NCI-H345 treated with DMSO at 0.1 percent for 48 hours (cell line): Measurements from ENCODE around the gene TCEA2.

Experiments used
- DNase-seq: peaks from one replicate; lab custom pipeline; 2025; ENCODE audit not compliant: unreplicated experiment; lab: John Stamatoyannopoulos, UW

Gene TCEA2

DNA sequence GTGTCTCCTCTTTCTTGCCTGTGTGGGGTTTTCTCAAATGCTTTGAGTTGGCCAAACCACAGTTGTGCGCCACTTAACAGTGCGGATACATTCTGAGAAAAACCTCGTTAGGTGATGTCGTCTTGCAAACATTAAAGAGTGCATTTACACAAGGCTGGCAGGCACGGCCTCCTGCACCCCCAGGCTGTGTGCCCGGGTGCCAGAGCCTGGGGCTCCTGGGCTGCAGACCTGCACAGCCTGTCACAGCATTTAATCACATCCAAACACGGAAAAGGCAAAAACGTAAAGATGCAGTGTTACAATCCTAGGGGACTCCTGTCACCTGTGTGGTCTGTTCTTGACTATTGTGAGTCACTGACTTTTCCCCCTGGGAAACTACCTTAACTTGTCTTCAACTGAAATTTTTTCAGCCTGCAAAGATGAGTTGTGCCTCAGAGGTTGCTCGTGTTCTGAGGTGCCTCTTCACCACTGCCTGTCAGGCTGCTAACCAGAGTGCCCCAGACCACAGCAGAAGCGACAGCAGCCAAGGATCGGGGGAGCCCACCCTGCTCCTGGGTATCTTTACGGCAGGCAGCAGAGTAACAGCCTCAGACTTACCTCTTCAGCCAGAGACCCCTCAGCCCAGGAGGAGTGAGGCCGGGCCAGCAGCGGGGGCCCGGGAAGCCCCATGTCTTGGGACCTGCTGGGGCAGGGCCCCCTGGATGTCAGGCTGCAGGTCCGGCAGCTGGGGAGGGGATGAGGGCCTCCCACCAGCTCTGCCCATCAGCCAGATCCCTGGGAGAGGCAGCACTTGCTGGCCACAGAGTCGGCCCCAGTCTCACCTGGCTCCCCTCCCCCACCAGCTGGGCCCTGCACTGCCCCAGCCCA, 27.7 kb upstream of the TCEA2 start:
- DNase-seq, result no peak

DNA sequence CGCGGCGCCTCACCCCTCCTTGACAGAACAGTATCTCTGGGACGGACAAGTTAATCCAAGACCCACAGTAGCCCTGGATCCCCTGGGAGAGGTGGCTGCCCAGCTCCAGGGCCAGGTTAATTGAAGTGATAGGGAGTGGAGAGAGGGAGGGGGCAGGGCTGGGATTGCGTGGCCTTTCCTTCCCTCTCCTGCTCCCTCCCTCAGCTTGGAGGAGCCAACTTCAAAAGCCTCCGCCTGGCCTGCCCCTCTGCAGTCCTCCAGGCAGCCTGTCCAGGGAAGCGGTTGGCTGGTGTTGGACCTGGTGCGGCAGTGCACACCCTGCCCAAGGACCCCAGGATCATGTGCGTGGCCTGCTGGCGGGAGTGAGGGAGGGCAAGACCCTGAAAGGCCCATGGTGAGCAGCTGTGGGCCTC, 27.1 kb upstream of the TCEA2 start, which contains the start of gene C20orf204:
Gene C20orf204 (plus strand): TSS at position 250 of the 413 bp plus-strand sequence. CDS start 142 bp downstream, at position 392.
- no peak for DNase-seq

DNA sequence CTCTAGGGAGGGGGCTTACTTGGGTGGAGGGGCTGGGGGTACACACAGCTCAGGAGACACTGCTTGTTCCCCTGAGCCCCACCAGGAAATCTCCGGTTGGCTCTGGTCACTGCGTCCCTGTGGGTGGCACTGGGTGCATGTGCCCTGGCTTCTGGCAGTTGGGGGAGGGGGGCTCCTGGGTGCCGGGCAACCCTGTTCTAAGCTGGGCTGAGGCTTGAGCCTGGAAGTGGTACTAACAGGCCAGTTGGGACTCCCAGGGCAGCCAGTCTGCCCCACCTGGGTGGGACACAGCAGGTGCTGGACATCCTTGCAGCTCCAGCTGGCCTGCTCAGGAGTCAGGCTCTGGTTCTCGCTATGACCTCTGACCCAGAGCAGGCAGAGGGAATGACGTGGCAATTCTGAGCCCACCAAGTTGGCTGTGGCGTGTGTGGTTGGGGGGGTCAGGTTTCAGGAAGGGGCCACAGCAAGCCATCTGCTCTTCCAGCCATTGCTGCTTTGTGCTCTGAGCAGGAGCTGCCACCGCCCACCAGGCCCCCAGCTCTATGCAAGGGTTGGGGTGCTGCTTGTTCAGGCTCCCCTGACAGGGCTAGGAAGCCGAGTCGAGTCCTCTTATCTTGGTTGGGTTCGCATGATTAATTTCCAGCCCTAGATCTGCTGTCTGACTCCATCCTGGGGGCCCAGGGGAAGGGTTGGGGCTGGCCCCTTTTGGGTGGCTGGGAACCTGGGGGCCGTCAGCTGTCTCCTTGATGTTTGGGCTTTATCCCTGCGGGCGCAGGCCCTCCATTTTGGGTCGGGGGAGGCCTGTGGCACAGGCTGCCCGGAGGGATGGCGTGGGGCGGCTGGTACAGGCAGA, 26.4 kb upstream of the TCEA2 start:
- DNase-seq, result no peak

DNA sequence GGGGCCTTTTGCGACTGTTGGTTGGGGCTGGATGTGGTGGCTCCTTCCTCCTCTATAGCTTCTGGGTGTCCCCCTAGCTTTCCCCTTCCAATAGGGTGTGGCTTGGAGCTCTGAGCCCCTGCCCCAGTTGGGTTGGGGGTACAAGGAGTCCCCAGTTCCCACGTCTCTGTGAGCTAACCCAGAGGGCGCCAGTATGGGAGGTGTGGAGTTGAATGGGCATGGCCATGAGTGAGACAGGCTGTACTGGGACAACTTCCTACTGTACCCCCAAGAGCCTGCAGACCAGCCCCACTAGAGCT, 25.9 kb upstream of the TCEA2 start:
- DNase-seq, result no peak

DNA sequence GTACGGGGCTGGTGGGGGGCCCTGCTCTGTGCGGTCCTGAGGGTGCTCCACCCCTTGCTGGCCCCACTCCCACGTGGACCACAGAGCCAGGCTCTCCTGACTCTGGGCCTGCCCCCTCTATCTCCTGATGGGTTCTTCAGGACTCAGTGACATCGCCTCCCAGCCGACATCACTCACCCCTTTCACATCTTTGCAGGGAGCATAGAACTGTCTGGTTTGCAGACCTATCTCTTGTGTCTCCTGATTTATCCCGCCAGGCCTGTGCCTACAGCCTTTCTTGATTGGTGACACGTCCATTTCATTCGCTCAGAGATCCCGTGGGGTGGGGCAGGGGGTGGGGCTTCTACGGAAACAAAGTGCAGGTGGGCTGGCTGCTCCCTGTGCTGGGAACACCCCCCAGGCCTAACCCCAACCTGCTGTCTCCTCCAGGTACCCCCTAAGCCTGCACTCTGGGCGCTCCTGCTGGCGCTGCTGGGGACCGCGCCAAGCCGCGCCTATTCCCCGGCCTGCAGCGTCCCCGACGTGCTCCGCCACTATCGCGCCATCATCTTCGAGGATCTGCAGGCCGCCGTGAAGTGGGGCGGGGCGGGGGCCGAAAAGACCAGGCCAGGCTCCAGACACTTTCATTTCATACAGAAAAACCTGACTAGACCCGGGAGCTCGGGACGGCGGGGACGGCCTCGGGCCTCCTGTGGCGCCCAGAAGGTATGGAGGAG, 25.3 kb upstream of the TCEA2 start:
- DNase-seq, result no peak

DNA sequence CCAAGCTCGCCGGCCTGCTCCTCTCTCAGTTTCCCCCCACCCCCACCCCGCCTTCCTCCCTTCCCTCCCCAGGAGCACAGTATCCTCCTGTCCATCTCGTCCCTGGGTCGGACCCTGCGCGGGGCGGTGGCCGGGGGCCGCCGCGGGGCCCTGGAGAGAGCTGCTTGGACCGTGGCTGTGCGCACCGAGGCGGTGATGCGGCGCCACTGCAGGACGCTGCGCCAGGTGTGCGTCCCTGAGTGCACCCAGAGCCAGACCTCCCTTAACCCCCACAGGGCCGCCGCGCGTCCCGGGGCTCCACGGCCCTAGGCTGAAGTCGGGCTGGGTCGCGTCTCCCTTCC, 24.8 kb upstream of the TCEA2 start:
- no peak for DNase-seq

DNA sequence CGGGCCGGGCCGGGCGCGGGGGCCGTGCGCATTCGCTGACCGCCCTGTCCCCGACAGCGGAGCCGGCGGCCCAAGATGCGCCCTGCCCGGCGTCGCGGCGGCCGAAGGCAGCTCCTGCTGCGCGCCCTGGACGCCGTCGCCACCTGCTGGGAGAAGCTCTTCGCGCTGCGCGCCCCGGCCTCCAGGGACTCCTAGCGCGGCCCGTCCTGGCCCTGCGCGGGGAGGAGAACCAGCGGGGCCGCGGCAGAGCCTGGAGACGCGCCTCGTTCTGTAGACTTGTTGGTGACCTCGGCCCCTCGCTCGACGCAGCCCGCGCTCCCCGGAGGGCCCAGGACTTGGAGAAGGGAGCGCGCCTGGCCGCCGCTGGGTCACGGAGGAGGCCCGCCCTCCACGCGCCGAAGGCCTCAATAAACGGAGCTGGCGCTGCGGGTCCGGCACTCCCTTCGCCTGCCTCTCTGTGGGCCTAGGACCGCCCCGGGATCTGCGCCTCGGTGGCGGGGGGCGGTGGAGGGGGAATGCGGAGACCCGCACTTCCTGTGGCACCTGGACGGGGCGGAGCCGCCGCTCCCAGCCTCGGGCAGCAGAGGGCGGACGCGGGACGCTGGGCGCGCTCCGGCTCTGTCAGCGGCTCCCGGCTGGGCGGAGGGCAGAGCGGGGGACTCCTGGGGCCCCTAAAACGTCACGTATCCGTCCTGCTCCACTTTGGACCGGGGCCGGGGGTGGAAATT, 24.3 kb upstream of the TCEA2 start:
- peak; percentile 47 for DNase-seq

DNA sequence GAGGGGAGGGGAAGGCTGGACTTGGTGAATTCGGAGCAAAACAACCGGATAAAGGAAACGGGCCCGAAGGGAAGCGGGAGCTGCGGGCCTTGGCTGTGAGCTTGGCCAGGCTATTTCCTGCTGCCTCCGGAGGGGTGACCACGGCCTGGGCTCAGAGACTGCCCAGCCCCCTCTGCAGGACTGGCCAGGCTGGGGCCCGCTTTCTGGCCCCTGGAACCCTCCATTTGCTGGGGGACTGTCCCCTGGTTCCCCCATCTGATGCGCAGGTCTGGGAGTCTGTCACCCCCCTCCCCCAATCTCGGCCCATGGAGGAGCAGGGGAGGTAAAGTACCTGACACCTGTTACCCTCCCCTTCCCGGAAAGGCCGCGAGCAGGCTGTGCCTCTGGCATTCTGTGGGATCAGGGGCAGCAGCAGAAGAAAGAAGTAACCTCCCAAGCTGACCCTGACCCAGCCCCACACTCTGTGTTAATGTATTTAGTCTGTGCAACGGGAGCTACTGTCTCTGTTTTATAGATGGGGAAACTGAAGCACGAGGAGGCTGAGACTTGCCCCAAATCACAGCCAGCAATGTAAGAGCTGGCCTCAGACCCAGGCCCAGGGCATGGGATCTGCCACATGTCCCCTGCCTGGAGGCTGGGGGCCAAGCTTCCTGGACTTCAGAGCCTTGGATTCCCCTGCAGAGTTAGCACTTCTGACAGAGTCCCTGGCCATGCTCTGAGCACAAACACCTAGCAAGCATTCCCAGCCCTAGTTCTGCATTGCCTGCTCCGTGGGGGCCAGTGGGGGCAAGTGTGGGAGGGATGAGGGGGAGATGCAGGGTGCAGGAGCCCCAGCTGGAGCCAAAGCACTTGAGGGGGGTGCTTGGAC, 23.5 kb upstream of the TCEA2 start:
- no peak for DNase-seq

DNA sequence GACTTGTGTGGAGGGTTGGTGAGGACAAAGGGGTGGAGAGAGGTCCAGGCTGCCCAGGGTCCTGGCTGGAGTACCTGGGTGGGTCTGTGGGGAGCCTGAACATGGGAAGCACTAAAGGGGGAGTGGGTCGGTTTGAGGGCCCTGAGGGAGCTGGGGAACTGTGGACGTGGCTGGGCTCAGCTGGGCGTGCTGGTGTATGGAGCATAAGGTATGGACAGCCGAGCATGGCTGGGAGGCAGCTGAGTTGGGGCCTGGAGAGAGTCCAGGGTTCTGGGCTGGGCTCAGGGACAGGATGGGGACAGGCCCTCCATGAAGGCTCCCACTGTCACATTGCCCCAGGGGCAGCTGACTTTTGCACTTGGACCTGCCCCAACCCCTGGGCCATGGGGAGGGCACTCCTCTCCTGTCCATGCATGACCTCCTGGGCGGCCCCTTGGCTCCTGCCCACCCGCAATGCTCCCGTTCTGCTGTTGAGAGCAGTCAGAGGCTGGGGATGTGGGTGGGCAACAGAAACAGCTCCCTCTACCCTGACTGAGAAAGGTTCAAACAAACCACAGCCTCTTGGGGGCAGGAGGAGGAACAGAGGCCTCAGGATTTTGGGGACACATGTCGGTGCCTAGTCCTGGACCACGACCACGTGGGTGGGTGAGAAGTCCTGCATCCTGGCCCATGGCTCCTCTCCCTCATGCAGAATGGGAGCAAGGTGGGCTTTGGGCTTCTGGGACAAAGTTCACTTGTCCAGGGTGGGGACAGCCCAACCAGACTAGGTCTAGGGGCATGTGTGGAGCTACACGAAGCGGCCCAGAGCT, 22.6 kb upstream of the TCEA2 start:
- no peak for DNase-seq

DNA sequence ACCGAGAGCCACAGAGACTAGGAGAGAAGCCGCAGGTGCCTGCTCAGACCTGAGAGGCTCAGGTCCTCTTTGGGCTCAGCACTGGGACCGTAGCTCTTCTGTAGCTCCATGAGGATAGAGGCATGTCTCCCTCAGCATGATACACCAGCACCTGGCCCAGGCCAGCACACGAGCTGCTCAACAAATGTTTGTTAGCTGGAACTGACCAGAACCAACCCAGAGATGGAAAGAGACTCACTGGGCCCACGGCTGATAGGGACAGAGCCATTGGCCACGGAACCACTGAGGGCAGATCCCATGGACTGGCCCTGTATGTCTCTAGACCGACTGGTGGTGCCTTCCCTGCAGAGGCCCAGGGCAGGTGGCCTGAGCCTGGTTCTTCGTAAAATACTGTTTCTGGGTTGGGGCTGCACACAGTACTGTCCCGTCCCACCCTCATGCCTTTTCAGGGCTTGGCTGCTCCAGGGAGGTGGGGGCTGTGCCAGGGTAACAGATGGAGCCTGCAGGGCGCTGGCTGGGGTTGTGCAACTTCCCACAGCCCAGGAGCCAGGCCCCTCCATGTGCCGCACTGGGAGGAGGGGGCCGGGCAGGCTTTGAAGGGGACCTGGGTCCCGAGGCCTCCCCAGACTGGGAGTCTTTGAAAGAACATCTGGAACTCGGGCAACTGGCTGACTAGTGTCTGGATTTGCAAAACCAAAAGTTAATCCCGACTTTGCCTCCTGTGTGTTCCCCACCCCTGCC, 21.8 kb upstream of the TCEA2 start:
- no peak for DNase-seq

DNA sequence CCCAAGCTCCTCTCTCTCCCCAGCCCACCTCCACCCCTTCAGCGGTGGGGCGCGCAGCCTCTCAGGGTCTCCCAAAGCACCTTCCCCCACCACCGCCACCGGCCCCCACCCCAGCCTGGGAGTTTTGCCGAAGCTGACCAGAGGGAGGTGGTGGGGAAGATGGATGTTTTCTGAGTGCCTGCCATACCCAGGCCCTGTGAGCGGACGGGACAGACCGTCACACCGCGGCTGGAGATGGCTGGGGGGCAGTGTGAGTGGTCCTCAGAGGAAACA, 21.3 kb upstream of the TCEA2 start:
- DNase-seq, result no peak

DNA sequence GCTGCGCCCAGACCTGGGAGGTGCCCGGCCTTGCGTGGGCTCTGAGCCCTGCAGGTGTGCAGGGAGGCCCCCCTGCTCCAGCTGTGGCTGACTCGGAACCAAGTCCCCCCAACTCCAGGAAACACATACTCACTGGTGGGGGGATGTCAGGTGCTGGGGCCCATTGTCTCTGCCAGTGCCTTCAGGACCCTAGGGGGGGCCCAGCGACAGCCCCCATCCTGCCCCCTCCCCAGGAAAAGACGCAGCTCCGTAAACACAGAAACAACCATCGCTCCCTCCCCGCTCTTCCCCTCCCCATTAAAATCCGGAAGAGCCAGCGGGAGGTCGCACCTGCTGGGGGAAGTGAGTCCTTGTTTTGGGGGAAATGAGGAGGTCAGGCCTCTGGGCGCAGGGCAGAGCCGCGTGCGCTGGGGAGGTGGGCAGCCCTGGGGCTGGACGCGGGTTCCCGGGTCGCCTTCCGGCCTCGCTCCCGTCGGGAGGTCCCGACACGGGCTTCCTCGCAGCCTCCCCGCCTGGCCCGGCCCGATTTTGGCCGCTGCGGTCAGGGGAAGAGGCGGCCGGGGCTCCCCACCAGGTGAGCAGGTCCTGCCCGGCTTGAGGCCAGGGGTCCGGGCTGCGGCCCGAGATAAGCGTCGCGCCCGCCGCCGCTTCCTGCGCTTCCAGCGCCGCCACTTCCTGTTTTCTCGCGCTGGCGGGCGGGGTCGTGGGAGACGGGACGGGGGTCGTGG, 20.8 kb upstream of the TCEA2 start:
- no peak for DNase-seq

DNA sequence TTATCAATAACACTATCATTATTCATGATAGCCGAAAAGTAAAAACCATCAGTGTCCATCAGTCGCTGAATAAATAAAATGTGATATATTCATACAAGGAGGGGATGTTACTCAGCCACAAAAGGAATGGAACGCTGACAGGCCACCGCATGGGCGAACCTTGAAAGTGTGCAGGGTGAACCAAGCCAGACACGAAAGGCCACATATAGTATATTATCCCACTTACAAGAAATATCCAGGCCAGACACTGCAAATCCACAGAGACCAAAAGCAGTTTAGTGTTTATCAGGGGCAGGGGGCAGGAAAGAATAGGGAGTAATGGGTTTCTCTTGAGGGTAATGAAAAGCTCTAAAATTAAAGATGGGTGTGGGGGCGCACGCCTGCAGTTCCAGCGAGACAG, 19.2 kb upstream of the TCEA2 start:
- no peak for DNase-seq

DNA sequence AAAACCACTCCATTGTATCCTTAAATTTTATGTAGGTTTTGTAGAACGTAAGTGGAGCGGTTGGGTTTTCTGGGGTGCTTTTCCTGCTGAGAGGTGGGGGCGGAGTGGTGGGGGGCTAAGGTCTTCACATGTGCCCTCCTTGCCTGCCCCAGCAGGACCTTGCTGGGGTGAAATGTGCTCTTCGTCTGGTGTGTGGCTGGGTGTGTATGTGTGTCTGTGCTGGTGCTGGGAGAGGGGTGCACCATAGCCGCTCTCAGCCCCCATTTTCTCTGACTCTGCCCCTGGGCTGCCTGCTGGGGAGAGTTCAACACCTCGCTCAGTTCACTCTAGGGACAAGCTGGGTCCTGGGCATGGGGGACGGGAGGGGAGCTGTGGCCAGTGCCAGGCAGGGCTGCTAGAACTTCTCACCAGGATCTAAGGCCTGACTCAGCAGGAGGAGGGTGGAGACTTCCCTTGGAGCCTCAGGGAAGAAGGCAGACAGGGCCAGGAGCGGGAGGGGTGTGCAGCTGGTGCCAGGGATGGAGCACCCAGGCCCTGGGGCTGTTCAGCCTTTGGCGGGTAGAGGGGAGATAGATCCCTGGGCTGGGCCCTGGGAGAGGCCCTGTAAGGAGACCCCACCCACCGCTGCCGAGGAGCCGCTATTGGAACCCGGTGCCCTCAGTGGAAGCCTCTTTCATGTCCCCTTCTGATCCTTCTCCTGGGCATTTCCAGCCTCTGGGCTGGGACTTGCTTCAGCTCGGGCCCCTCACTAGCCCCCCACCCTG, 18.3 kb upstream of the TCEA2 start:
- DNase-seq, result no peak

DNA sequence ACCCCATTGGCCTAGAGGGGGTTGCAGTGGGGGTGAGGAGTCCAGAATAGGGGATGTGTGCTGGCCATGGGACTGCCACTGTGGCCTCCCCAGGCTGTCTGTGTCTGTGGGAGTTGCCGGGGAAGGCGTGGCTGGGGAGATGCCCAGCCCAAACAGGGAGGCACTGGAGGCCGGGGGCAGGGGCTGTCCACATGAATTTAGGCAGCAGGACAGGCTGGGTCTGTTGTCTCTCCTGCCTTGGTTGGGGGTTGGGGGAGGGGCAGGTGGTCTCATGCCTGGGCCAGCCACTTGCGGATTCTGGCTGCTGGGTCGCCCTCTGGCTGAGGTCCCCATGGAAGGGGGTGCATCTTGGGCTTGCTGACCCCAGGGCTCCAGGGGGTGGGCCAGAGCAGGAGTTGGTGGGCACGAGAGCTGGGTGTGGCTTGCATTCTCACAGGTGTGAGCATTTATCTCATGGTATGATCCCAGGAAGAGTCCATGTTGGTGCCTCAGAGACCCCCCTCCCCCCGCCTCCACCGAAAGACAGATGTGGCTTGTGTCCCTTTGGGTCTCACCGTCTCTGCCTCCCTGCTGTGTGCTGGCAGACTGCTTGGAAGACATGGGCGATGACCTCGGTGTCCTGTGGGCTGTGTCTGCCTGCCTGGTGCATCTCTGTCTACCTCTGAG, 17.5 kb upstream of the TCEA2 start:
- no peak for DNase-seq

DNA sequence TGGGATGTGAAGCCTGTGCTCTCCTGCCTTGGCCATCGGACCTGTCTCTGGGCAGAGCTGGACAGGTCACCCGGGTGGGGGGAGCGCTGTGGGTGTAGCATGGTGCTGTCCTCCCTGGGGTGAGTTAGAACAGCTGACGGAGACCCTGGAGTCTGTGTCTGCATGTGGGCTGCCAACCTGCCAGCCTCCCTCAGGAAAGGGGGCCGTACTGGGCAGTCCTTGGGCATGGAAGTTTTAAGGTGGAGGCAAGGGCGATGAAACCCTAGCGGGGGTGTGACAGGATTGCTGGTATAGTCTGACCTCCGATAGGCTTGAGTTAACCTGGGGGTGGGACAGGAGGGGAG, 16.0 kb upstream of the TCEA2 start:
- no peak for DNase-seq

DNA sequence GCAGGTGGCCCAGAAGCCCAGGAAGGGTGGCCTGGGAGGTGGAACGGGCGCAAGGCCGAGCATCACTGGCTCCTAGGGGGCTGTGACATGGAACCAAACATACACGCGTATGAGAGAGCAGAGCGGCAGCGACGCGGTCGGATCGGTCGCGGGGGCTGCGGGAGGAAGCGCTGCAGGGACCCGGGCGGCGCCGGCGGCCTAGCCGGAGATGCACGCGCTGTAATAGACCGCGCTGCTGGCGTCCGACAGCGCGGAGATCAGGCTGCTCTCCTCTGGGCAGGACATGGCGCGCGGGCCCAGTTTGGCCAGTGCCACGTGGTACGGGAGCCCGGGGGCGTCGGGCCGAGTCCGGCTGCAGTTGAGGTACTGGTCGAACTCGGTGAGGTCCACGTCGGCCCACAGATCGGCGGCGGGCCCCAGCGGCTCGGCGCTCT, 15.0 kb upstream of the TCEA2 start:
- DNase-seq, result no peak
